ENCODE data around the gene LCP1.

GRCh38 chr13:46179491-46179908 is 2.5 kb downstream of the LCP1 start:
- no peak for TF ChIP-seq CTCF (IDR thresholded peaks at IDR 0.05)
- TF ChIP-seq ZFX (IDR thresholded peaks at IDR 0.05; ENCODE audit: borderline replicate concordance) = no peak

Data from 22Rv1 (cell line).